ENCODE measurements around the gene RHBDF2.

RHBDF2 gene

GRCh38 chr17:76432712-76433336 is 68.4 kb downstream of the RHBDF2 start:
- FAIRE-seq, result no peak

DNA sequence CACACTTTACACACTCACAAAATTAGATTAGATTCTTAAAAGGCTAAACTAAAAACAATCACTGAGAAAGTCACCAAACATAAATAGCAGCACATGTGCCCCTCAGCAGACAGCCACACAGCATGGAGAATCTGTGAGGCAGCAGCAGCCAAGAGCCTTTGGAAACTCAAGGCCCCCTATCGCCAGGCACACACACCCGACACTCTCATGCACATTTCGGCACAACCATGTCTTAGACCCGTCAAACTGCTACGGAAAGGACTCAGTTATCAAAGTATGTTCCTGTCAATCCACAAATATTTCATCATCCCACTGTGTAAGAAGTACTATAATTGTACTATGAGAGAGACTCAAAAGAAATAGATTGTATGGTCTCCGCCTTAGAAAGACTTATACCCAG is 69.2 kb downstream of the RHBDF2 start:
- FAIRE-seq, result no peak

GRCh38 chr17:76431509-76431908 is 69.7 kb downstream of the RHBDF2 start:
- no peak for FAIRE-seq

DNA sequence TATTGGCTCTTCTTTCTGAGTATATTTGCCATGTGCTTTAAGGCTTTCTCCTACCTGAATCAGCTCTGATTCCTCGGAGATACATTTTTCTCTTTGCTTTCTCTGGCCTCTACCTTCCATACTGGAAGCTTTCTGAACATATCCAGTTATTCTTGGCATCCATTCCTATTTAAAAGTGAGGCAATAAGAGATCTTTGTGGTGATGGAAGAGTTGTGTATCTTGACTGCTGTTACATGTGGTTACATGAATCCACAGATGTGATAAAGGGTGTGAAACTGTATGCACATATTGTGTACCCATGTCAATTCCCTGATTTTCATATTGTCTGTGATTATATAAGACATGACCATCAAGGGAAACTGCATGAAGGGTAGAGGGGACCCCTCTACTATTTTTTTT is 72.7 kb downstream of the RHBDF2 start:
- FAIRE-seq, result no peak

DNA sequence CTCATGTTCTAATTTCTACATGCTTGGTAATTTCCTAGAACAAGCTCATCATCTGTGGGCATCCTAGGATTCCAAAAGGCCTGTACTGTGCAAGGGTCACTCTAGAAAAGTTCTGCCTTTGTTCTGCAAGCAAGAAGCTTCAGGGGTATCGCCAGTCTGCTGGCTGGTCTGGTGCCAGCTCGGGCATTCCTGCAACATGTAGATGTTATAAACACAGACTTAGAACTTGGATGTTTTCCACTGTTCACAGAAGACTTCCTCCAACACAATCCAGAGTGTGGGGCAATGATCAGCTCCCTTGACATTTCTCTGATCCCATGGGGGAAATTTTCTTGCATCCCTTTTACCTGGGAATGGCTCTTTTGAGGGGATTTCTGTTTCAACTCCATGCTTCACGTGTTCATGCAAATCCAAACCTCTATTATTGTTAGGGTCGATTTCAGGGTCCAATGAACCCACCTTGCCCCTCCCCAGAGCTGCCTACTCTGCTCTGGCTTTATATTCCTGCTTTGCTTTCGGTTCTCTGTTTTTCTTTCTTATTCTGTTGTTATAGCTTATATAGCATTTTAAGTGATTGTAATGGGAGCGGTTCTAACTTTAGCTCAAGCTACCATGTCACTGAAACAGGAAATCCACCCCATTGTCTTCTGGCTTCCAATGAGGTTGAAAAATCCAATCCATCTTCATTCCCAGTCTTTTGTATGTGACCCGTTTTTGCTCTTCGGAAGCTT is 73.6 kb downstream of the RHBDF2 start:
- no peak for FAIRE-seq

DNA sequence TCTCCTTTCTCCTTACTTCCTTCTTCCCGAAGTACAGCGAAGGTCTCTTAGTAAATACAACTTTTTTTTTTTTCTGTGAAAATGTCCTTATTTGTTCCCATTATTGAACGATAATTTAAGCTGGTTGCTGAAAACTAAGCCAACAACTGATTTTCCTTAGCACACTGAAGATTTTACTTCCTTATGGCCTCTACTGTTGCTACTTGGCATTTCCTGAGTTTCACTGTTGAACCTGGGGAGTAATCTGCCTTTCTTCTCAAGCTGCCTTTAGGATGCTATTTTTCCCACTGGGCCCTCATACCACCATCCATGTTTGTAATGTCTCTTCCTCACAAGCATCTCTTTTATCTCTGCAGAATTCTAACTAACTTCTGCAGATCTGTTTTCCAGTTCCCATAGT is 74.4 kb downstream of the RHBDF2 start:
- FAIRE-seq, result no peak

DNA sequence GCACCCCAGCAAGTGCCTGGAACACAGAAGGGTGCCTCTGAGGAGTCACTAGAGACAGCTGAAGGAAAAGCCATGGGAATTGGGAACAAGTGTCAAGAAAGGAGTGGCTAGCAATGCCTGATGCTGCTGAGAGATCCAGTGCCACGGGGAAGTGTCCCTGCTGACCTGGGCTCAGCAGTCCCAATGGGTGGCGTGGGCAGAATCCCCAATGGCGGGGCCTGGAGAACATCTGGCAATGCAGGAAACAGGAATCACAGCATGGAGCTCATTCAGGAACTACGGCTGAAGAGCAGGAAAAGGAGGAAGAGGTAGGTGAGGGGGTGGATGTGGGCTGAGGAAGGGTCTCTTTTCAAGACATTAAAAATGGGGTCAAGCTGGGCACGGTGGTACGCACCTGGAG is 78.4 kb downstream of the RHBDF2 start:
- no peak for FAIRE-seq

- FAIRE-seq, result no peak
Measured at GRCh38 chr17:76422406-76422805, 78.8 kb downstream of the RHBDF2 start.

- FAIRE-seq, result no peak
Measured at GRCh38 chr17:76421044-76421407, 80.2 kb downstream of the RHBDF2 start.
